Ovary (tissue), 3 donors: Measurements from ENCODE around the gene LSP1.

Experiments used
- POLR2A ChIP-seq: fragments of 450-650 bp; IDR thresholded peaks from one replicate; pipeline ENCODE4 v1.6.1; 2017; ENCODE audit warnings: antibody characterized with exemption, mild to moderate bottlenecking, moderate library complexity
- TF ChIP-seq, protein P1 (sequence below), 3 donors: fragments of 450-650 bp in 2 of 3; fragments of 200-600 bp in 1 of 3; IDR thresholded peaks; one replicate each; pipeline versions ENCODE4 v1.5.1 to v1.8.0; 2016 to 2022; ENCODE audit warnings: antibody characterized with exemption in 3 of 3, mild to moderate bottlenecking in 1 of 3
- donor health status: DM: no; HTN: no; CAD: no.

- TF ChIP-seq, protein P1, sequence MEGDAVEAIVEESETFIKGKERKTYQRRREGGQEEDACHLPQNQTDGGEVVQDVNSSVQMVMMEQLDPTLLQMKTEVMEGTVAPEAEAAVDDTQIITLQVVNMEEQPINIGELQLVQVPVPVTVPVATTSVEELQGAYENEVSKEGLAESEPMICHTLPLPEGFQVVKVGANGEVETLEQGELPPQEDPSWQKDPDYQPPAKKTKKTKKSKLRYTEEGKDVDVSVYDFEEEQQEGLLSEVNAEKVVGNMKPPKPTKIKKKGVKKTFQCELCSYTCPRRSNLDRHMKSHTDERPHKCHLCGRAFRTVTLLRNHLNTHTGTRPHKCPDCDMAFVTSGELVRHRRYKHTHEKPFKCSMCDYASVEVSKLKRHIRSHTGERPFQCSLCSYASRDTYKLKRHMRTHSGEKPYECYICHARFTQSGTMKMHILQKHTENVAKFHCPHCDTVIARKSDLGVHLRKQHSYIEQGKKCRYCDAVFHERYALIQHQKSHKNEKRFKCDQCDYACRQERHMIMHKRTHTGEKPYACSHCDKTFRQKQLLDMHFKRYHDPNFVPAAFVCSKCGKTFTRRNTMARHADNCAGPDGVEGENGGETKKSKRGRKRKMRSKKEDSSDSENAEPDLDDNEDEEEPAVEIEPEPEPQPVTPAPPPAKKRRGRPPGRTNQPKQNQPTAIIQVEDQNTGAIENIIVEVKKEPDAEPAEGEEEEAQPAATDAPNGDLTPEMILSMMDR (IDR thresholded peaks at IDR 0.05), result no peak
- TF ChIP-seq POLR2A, result no peak
These were observed 12.0 kb upstream of the LSP1 start for GRCh38 chr11:1840780-1841480.
